ENCODE data around the gene TMEFF2.

DNA sequence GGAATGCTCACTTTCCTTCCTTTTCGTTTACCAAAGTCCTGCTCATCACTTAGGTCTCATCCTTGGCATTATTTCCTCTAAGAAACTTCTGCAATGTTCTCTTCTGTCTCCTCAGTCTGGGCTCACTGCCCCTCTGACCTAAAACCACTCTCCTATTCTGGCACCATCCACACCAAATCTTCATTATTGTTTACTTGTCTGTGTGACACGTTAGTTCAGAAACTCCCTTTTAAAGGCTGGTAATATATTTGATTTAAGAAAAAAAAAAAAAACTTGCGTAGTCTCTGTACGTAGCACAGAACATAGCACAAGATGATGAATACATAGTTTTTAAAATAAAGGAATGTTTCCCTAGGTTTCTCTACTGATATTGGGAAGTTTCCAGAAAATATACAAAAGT, 229.0 kb downstream of the TMEFF2 start:
- no peak for TF ChIP-seq POLR2A (IDR thresholded peaks at IDR 0.05; ENCODE audit: extremely low read depth, insufficient read length)
- TF ChIP-seq, protein P1, sequence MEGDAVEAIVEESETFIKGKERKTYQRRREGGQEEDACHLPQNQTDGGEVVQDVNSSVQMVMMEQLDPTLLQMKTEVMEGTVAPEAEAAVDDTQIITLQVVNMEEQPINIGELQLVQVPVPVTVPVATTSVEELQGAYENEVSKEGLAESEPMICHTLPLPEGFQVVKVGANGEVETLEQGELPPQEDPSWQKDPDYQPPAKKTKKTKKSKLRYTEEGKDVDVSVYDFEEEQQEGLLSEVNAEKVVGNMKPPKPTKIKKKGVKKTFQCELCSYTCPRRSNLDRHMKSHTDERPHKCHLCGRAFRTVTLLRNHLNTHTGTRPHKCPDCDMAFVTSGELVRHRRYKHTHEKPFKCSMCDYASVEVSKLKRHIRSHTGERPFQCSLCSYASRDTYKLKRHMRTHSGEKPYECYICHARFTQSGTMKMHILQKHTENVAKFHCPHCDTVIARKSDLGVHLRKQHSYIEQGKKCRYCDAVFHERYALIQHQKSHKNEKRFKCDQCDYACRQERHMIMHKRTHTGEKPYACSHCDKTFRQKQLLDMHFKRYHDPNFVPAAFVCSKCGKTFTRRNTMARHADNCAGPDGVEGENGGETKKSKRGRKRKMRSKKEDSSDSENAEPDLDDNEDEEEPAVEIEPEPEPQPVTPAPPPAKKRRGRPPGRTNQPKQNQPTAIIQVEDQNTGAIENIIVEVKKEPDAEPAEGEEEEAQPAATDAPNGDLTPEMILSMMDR (IDR thresholded peaks at IDR 0.05; ENCODE audit: low read depth, low read length) = no peak
- TF ChIP-seq, protein P2, sequence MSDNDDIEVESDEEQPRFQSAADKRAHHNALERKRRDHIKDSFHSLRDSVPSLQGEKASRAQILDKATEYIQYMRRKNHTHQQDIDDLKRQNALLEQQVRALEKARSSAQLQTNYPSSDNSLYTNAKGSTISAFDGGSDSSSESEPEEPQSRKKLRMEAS (IDR thresholded peaks at IDR 0.05; ENCODE audit: low read depth, low read length) = no peak
- no peak for TF ChIP-seq MYC (IDR thresholded peaks at IDR 0.05; ENCODE audit: low read depth, low read length)

Measured in NB4 (cell line).